CD4-positive, alpha-beta memory T cell (primary cell): ENCODE measurements around the gene NFKB1. TPM values are rescaled to one million over a fixed set of nuclear protein-coding genes. Genes with fewer than 3 reads are reported as not detected.

Experiments used
- CTCF ChIA-PET: fragments of 350-600 bp; sonication (Branson Sonifier 250); formaldehyde crosslinking; loops from one replicate; lab custom pipeline; 2021; ENCODE audit warnings: inconsistent platforms; ENCODE audit not compliant: partially characterized antibody; lab: Charles Lee
- POLR2A ChIA-PET: fragments of 350-600 bp; sonication (Branson Sonifier 250); formaldehyde crosslinking; loops from one replicate; lab custom pipeline; 2021; ENCODE audit not compliant: partially characterized antibody; lab: Charles Lee
- DNase-seq, 5 donors: peaks; one replicate each; pipeline versions ENCODE4 v3.0.0 to v3.0.0-alpha.2; 2020 to 2022; ENCODE audit warnings: mixed read lengths in 1 of 5
- H3K27ac ChIP-seq: one replicate; pipeline ENCODE4 v1.7.0; 2013; ENCODE audit warnings: low read depth, low read length
- H3K27me3 ChIP-seq: 2 replicates; pipeline ENCODE4 v1.7.0; 2013; ENCODE audit warnings: mild to moderate bottlenecking, low read length, moderate library complexity; ENCODE audit not compliant: insufficient read depth
- H3K36me3 ChIP-seq: 2 replicates; pipeline ENCODE4 v1.7.0; 2013; ENCODE audit warnings: mild to moderate bottlenecking, low read length, moderate library complexity; ENCODE audit not compliant: insufficient read depth
- H3K4me1 ChIP-seq: 2 replicates; pipeline ENCODE4 v1.7.0; 2013; ENCODE audit warnings: mild to moderate bottlenecking, low read length, moderate library complexity; ENCODE audit not compliant: insufficient read depth
- H3K4me3 ChIP-seq, 2 donors: one replicate each; pipeline ENCODE4 v1.7.0; 2013; ENCODE audit warnings: low read length in 2 of 2, mild to moderate bottlenecking in 1 of 2
- H3K9me3 ChIP-seq, 2 donors: one replicate each; pipeline ENCODE4 v1.7.0; 2013; ENCODE audit warnings: low read length in 2 of 2, control low read depth in 1 of 2; ENCODE audit not compliant: control insufficient read depth in 1 of 2
- H3K27ac Mint-ChIP-seq, 7 donors: one replicate each; pipeline ENCODE4 v1.8.0; 2020 to 2021; ENCODE audit warnings: mixed read lengths in 7 of 7, mild to moderate bottlenecking in 6 of 7, inconsistent platforms in 3 of 7, moderate library complexity in 3 of 7
- H3K27me3 Mint-ChIP-seq, 2 donors: one replicate each; pipeline ENCODE4 v1.8.0; 2020 to 2021; ENCODE audit warnings: mixed read lengths in 2 of 2
- H3K36me3 Mint-ChIP-seq, 2 donors: one replicate each; pipeline ENCODE4 v1.8.0; 2020 to 2021; ENCODE audit warnings: mixed read lengths in 2 of 2, inconsistent platforms in 1 of 2, mild to moderate bottlenecking in 1 of 2
- H3K4me1 Mint-ChIP-seq, 4 donors: one replicate each; pipeline ENCODE4 v1.8.0; 2020 to 2021; ENCODE audit warnings: mixed read lengths in 4 of 4, mild to moderate bottlenecking in 1 of 4
- H3K4me3 Mint-ChIP-seq, 8 donors: one replicate each; pipeline ENCODE4 v1.8.0; 2020 to 2021; ENCODE audit warnings: mixed read lengths in 8 of 8, mild to moderate bottlenecking in 7 of 8, moderate library complexity in 6 of 8, inconsistent platforms in 3 of 8
- H3K9me3 Mint-ChIP-seq, 8 donors: one replicate each; pipeline ENCODE4 v1.8.0; 2020 to 2021; ENCODE audit warnings: mixed read lengths in 8 of 8, mild to moderate bottlenecking in 5 of 8, inconsistent platforms in 3 of 8, moderate library complexity in 1 of 8
- intact Hi-C: fragments of 100-400 bp; cut with micrococcal nuclease; formaldehyde crosslinking; loops from one replicate; pipeline ENCODE4 v1.15.1; 2023
- polyA plus RNA-seq, 2 donors: library from polyadenylated mRNA; unstranded; fragments of 300-500 nt; fragmentation: Illumina TruSeq; gene quantifications; one replicate each; pipeline ENCODE4 v1.2.3, GENCODE V29; 2021
- total RNA-seq, 2 experiments: library from RNA; stranded (reverse); gene quantifications; one replicate each; pipeline ENCODE4 v1.2.3, GENCODE V29; 2021

NFKB1 gene
- total and polyA plus RNA-seq, 4 experiments from 2014 or later: 16.6 to 84.9 (median 70.9) TPM

DNA sequence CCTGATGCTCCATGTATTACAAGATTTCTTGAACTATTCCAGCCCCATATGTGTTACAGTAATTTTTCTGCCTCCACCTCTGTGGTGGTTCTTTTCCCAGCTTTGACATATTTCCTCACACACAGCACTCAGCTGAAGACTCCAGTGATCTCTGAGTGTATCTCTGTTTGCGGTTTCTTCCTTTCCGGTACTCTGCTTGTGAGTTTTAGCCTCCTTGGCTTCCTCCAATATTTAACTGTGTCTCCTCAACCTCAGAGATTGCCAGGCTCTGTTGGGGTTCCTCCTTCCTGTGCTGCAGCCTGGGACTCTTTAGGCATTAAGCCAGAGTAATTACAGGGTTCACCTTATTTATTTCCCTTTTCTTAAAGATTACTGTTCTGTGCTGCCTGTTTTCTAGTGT, 73.2 kb downstream of the NFKB1 start:
- peak overlapping the region in 7 of 8 donors; percentile 17 to 75 (median 59) for H3K4me3 Mint-ChIP-seq
- CTCF ChIA-PET: interaction anchor here (1.5 to 1.8 kb wide), 2 partner anchors 11 to 51 kb away, joined by 3 to 7 read pairs; no protein-coding TSS in a partner anchor
- H3K4me1 ChIP-seq: peaks cover 44% of the 10 kb centered on the region
- peak overlapping the region; percentile 12 to 86 (median 85) for H3K27ac Mint-ChIP-seq
- intact Hi-C loops: loop anchor here (2.0 kb wide), 1 partner anchor 18 kb away; no protein-coding TSS in a partner anchor
- H3K9me3 Mint-ChIP-seq: peaks cover 0 to 3% (median 0%) of the 10 kb centered on the region in 8 donors
- no peaks in the 10 kb centered on the region for H3K9me3 ChIP-seq
- peaks cover 50 to 73% (median 63%) of the 10 kb centered on the region in 4 donors for H3K4me1 Mint-ChIP-seq
- peaks cover 15% of the 10 kb centered on the region for H3K36me3 ChIP-seq
- peak overlapping the region; percentile 5 for H3K27ac ChIP-seq
- H3K4me3 ChIP-seq: no peak overlapping the region
- H3K36me3 Mint-ChIP-seq: peaks cover 50 to 60% of the 10 kb centered on the region in 2 donors
- H3K27me3 ChIP-seq: no peaks in the 10 kb centered on the region
- no peaks in the 10 kb centered on the region for H3K27me3 Mint-ChIP-seq
- POLR2A ChIA-PET: interaction anchor here (1.0 kb wide), 1 partner anchor 73 kb away, joined by 3 read pairs; the partner anchor contains the start of gene NFKB1
- no peak for DNase-seq

DNA sequence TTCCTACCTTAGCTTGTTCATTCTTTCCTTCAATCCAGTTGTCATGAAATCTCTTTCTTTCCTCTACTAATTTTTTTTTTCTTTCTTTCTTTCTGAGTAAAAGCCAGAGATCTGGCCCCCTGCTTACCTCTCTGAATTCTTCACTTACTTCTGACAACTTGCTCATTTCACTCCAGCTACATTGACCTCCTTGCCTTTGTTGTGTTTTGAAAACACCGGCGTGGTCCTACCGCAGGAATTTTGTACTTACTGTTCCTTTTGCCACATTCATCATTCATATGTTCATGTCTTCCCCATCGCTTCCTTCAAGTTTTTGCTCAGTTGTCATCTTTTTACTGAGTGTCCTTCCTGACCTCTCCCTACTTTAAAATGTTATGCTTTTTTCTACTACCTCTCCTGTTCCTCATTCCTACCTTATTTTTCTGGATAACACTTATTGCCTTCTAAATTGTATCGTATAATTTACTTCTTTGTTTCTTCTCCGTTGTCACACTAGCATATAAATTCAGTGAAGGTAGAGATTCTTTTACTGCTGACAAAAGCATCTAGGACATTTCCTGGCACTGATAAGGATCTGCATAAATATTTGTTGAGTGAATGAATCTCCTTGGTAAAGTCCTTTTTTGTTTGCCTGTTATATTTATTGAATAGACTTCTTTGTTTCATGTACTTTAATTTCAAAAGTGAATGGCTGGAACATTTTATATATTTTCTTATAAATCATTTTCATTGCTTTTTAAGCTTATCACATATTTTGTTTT, 74.4 kb downstream of the NFKB1 start:
- no peaks in the 10 kb centered on the region for H3K27me3 Mint-ChIP-seq
- Histone ChIP-seq H3K4me1 (peaks cover 54% of the 10 kb centered on the region), H3K36me3 (peaks cover 17% of the 10 kb centered on the region), H3K27ac (peak overlapping the region; percentile 8), H3K4me3 (no peak overlapping the region), H3K9me3 (no peaks in the 10 kb centered on the region), H3K27me3 (no peaks in the 10 kb centered on the region)
- intact Hi-C loops: loop anchor here (2.0 to 5.0 kb wide), 2 partner anchors 19 to 37 kb away; no protein-coding TSS in a partner anchor
- H3K27ac Mint-ChIP-seq: peak overlapping the region; percentile 53 to 94 (median 86)
- H3K4me3 Mint-ChIP-seq: peak overlapping the region in 7 of 8 donors; percentile 7 to 75 (median 65)
- no peak for DNase-seq
- peaks cover 0 to 1% (median 0%) of the 10 kb centered on the region in 8 donors for H3K9me3 Mint-ChIP-seq
- ChIA-PET POLR2A (interaction anchor here (0.6 to 2.4 kb wide), 4 partner anchors 10 to 74 kb away, joined by 3 to 6 read pairs (median 4); partner anchors contain the start of gene NFKB1), CTCF (interaction anchor here (1.0 to 1.8 kb wide), 5 partner anchors 10 to 50 kb away, joined by 3 to 7 read pairs (median 3); no protein-coding TSS in a partner anchor)
- H3K36me3 Mint-ChIP-seq: peaks cover 43 to 62% of the 10 kb centered on the region in 2 donors
- H3K4me1 Mint-ChIP-seq: peaks cover 59 to 84% (median 73%) of the 10 kb centered on the region in 4 donors

DNA sequence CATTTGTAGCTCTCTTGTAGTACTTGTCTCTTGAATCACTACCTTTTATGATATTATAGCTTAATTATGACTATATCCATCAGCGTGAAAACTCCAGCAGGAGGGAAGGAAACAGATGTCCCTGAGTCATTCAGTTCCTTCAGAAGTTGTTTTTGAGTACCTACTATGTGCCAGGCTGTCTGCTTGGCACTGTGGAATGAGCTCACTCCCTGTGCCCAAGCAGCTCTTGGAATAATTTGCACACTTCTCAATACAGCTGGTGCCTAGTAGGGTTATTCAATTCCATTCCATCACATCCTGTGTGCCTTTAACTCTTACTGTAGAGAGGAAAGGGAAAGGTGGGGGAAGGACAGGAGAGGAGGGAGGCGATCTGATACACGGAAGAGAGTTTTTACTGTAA, 77.1 kb downstream of the NFKB1 start:
- peak overlapping the region; percentile 31 to 78 (median 37) for H3K27ac Mint-ChIP-seq
- no peak for DNase-seq
- POLR2A ChIA-PET: interaction anchor here (0.6 to 2.2 kb wide), 5 partner anchors 11 to 52 kb away, joined by 3 to 6 read pairs (median 5); no protein-coding TSS in a partner anchor
- Histone ChIP-seq H3K36me3 (peaks cover 26% of the 10 kb centered on the region), H3K4me1 (peaks cover 48% of the 10 kb centered on the region), H3K27ac (no peak overlapping the region), H3K27me3 (no peaks in the 10 kb centered on the region), H3K4me3 (no peak overlapping the region), H3K9me3 (no peaks in the 10 kb centered on the region)
- H3K4me1 Mint-ChIP-seq: peaks cover 58 to 83% (median 65%) of the 10 kb centered on the region in 4 donors
- H3K27me3 Mint-ChIP-seq: no peaks in the 10 kb centered on the region
- intact Hi-C loops: loop anchor here (5.0 kb wide), 1 partner anchor 34 kb away; no protein-coding TSS in a partner anchor
- H3K36me3 Mint-ChIP-seq: peaks cover 48 to 66% of the 10 kb centered on the region in 2 donors
- CTCF ChIA-PET: interaction anchor here (0.7 to 3.2 kb wide), 12 partner anchors 9 to 130 kb away, joined by 3 to 24 read pairs (median 4); no protein-coding TSS in a partner anchor
- peak overlapping the region in 2 of 8 donors; percentile 4 to 35 for H3K4me3 Mint-ChIP-seq
- no peaks in the 10 kb centered on the region for H3K9me3 Mint-ChIP-seq

DNA sequence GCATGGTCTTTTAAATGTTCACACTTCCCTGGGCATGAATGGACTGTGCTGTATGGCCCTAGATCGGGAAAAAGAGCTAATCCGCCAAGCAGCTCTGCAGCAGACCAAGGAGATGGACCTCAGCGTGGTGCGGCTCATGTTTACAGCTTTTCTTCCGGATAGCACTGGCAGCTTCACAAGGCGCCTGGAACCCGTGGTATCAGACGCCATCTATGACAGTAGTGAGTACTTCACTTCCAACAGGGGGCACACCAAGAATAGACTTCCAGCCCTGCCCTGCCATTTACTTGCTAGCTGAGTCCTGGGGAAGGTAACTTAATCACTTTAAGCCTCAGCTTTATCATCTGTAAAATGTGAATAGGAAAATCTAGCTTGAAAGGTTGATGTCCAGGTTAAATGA, 77.7 kb downstream of the NFKB1 start:
- Histone ChIP-seq H3K27me3 (no peaks in the 10 kb centered on the region), H3K4me1 (peaks cover 42% of the 10 kb centered on the region), H3K27ac (no peak overlapping the region), H3K4me3 (no peak overlapping the region), H3K36me3 (peaks cover 26% of the 10 kb centered on the region), H3K9me3 (no peaks in the 10 kb centered on the region)
- Mint-ChIP-seq H3K36me3 (peaks cover 52 to 67% of the 10 kb centered on the region in 2 donors), H3K4me3 (no peak overlapping the region), H3K27me3 (no peaks in the 10 kb centered on the region), H3K9me3 (no peaks in the 10 kb centered on the region), H3K27ac (peak overlapping the region; percentile 31 to 77 (median 66)), H3K4me1 (peaks cover 56 to 82% (median 63%) of the 10 kb centered on the region in 4 donors)
- POLR2A ChIA-PET: interaction anchor here (0.6 to 2.2 kb wide), 5 partner anchors 10 to 52 kb away, joined by 3 to 6 read pairs (median 5); no protein-coding TSS in a partner anchor
- CTCF ChIA-PET: interaction anchor here (0.6 to 3.2 kb wide), 18 partner anchors 9 to 257 kb away, joined by 3 to 24 read pairs (median 4); no protein-coding TSS in a partner anchor
- peak in 2 of 5 donors; percentile 22 to 23 for DNase-seq
- intact Hi-C loops: loop anchor here (1.0 to 5.0 kb wide), 3 partner anchors 33 to 430 kb away; no protein-coding TSS in a partner anchor

DNA sequence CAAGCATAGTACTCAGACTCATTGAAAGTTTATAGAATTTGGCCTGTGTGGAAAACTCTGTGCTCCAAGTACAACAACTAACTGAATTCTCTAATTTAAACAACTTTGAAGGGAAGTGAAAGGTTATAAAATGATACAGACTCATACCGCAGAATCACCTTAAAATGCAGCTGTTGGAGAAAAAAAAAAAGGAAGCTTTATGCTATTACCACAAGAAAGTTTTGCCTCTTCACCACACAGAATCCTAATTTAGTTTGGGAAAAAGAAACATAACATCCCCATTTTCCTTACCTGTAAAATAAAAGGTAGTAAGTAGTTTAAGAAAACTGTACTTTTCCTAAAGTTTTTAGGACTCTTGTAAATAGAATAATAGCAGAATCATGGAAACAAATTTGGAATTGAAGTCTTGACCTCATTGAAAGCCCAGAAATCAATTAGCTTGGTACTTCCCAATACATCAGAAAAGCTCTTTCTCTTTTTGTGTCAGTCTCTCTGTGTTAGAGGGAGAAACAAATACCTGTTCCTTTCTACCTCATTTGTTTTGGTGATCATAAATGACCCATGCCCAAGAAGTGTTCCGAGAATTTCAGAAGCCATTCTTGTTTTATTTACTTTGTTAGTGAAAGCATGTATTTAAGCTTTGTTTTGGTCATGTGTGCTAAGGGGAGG, 78.8 kb downstream of the NFKB1 start:
- ChIA-PET CTCF (interaction anchor here (1.3 to 3.2 kb wide), 10 partner anchors 11 to 149 kb away, joined by 3 to 24 read pairs (median 6); no protein-coding TSS in a partner anchor), POLR2A (interaction anchor here (0.7 to 2.2 kb wide), 3 partner anchors 9 to 51 kb away, joined by 3 to 5 read pairs (median 5); no protein-coding TSS in a partner anchor)
- H3K36me3 Mint-ChIP-seq: peaks cover 57 to 72% of the 10 kb centered on the region in 2 donors
- intact Hi-C loops: loop anchor here (1.0 to 5.0 kb wide), 4 partner anchors 15 to 429 kb away; no protein-coding TSS in a partner anchor
- peak overlapping the region; percentile 45 to 87 (median 66) for H3K27ac Mint-ChIP-seq
- no peaks in the 10 kb centered on the region for H3K27me3 Mint-ChIP-seq
- no peaks in the 10 kb centered on the region for H3K9me3 Mint-ChIP-seq
- H3K4me1 Mint-ChIP-seq: peaks cover 48 to 78% (median 58%) of the 10 kb centered on the region in 4 donors
- peaks cover 30% of the 10 kb centered on the region for H3K36me3 ChIP-seq
- DNase-seq: no peak
- H3K27ac ChIP-seq: no peak overlapping the region
- peaks cover 39% of the 10 kb centered on the region for H3K4me1 ChIP-seq
- H3K9me3 ChIP-seq: no peaks in the 10 kb centered on the region
- H3K4me3 ChIP-seq: no peak overlapping the region
- peak overlapping the region in 3 of 8 donors; percentile 8 to 24 (median 16) for H3K4me3 Mint-ChIP-seq
- no peaks in the 10 kb centered on the region for H3K27me3 ChIP-seq

DNA sequence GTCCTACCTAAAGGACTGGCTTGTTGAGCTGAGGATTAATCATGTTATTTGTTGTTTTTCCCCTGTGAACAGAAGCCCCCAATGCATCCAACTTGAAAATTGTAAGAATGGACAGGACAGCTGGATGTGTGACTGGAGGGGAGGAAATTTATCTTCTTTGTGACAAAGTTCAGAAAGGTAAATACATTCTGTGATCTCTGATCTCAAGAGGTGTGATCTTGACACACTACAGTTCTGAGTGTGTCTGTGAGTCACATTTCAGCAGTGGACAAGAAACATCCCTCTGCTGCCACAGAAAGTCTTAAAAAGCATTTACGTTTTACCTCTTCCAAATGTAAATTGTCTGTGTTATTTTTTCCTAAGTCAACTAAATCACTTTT, 79.3 kb downstream of the NFKB1 start:
- Histone ChIP-seq H3K36me3 (peaks cover 30% of the 10 kb centered on the region), H3K4me1 (peaks cover 39% of the 10 kb centered on the region), H3K27ac (no peak overlapping the region), H3K4me3 (no peak overlapping the region), H3K27me3 (no peaks in the 10 kb centered on the region), H3K9me3 (no peaks in the 10 kb centered on the region)
- CTCF ChIA-PET: interaction anchor here (1.3 to 3.2 kb wide), 8 partner anchors 12 to 150 kb away, joined by 3 to 24 read pairs (median 6); no protein-coding TSS in a partner anchor
- DNase-seq: no peak
- Mint-ChIP-seq H3K4me1 (peaks cover 47 to 78% (median 58%) of the 10 kb centered on the region in 4 donors), H3K27me3 (no peaks in the 10 kb centered on the region), H3K27ac (peak overlapping the region; percentile 45 to 87 (median 66)), H3K9me3 (no peaks in the 10 kb centered on the region), H3K36me3 (peaks cover 62 to 74% of the 10 kb centered on the region in 2 donors), H3K4me3 (no peak overlapping the region)
- intact Hi-C loops: loop anchor here (2.0 kb wide), 1 partner anchor 14 kb away; no protein-coding TSS in a partner anchor
- POLR2A ChIA-PET: interaction anchor here (0.7 kb wide), 1 partner anchor 44 kb away, joined by 3 read pairs; no protein-coding TSS in a partner anchor
